ENCODE measurements around the gene CD19.

GRCh38 chr16:28891964-28892890 lies 39.5 kb upstream of the CD19 start:
- no peak for TF ChIP-seq CTCF (IDR thresholded peaks at IDR 0.05)
- no peak for TF ChIP-seq POLR2A (IDR thresholded peaks at IDR 0.05)
- no peak for TF ChIP-seq POLR2AphosphoS5 (IDR thresholded peaks at IDR 0.05)
